Ascending aorta (tissue), 2 donors: Measurements from ENCODE around the gene NRL. TPM values are rescaled to one million over a fixed set of nuclear protein-coding genes. Genes with fewer than 3 reads are reported as not detected.

Source experiments
- DNase-seq, 2 donors: peaks; one replicate each; pipeline ENCODE4 v3.0.0-alpha.2; 2019; ENCODE audit warnings: low spot score in 2 of 2
- H3K27ac ChIP-seq, 2 donors: fragments of 200-600 bp; sonication (generic); one replicate each; pipeline ENCODE4 v1.5.1; 2016 to 2017; ENCODE audit warnings: mild to moderate bottlenecking in 1 of 2
- H3K27me3 ChIP-seq: fragments of 200-600 bp; sonication (generic); one replicate; pipeline ENCODE4 v1.5.1; 2017
- H3K36me3 ChIP-seq, 2 donors: fragments of 200-600 bp; sonication (generic); one replicate each; pipeline ENCODE4 v1.5.1; 2016
- H3K4me1 ChIP-seq, 2 donors: fragments of 200-600 bp; sonication (generic); one replicate each; pipeline ENCODE4 v1.5.1; 2016 to 2017; ENCODE audit warnings: mild to moderate bottlenecking in 1 of 2
- H3K4me3 ChIP-seq, 2 donors: fragments of 200-600 bp; sonication (generic); one replicate each; pipeline ENCODE4 v1.5.1; 2016 to 2017; ENCODE audit warnings: mild to moderate bottlenecking in 1 of 2
- H3K9me3 ChIP-seq, 2 donors: fragments of 200-600 bp; sonication (generic); one replicate each; pipeline ENCODE4 v1.5.1; 2016
- intact Hi-C: fragments of 100-400 bp; cut with DNase I; formaldehyde crosslinking; loops from one replicate; pipeline ENCODE4 v1.15.1; 2023
- total RNA-seq: library from RNA; depleted of rRNA; stranded (reverse); fragments of >200 nt; gene quantifications from one replicate; pipeline ENCODE4 v1.1.0, GENCODE V29; 2016
- TF ChIP-seq, protein P1 (sequence below), 3 experiments: fragments of 200-600 bp in 2 of 3; fragments of 450-650 bp in 1 of 3; sonication (generic) in 2 of 3; IDR thresholded peaks; one replicate each; pipeline ENCODE4 v1.5.1; 2016 to 2019; ENCODE audit warnings: antibody characterized with exemption in 3 of 3, mild to moderate bottlenecking in 1 of 3, moderate library complexity in 1 of 3

NRL gene
- total RNA-seq, result not detected

DNA sequence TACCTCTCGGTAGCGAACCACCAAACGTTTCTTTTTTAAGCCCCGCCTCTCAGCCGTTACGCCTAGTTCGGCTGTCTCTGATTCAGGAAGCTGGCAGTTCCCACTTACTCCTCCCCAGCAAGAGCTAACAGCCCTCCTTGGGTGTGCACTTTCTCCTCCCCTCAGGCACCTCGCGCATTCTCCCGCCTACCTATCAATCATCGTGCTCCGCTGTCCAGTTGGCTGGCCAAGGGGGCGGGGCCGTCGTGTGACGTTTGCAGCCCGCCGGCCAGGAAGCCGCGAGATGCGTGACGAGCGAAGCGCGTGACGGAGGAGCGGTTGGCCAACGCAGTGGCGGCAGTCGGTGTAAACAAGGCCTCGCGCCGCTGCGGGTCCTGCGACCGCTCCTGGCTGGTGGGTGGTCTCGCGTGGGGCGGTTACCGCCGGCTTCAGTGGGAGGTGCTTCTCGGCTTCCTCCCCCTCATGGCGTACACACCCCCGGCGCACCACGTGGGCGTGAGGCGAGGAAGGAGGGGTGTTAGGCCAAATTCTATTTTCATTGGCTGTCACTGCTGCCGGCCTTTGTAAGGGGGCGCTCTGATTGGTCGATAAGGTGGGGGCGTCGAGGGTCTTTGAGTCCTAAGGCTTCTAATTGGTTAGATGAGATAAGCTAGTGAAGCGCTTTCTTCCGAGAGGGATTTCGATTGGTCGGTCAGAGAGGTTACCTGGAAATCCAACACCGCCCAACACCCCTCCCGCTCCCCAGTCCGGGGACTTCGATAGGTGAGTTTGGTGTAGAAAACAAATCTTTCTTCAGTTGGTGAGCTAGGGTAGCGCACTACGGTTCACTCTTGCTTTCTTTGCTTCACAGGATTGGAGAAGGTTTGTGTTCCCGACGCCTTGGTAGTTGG lies at the start of gene NRL, which contains the start of gene DCAF11:
NRL (minus strand) TSS at position 418 of the 890 bp plus-strand sequence. CDS start 32,101 bp downstream, outside the sequence.
DCAF11 (plus strand) TSS at position 246 of the 890 bp plus-strand sequence. CDS start 818 bp downstream, outside the sequence.
- intact Hi-C loops, result loop anchor here (1.0 to 10.0 kb wide), 11 partner anchors 20 to 793 kb away; partner anchors contain the start of genes EMC9, IPO4, IRF9 and NFATC4
- peaks cover 27 to 29% of the 10 kb centered on the region in 2 donors for H3K36me3 ChIP-seq
- TF ChIP-seq, protein P1, sequence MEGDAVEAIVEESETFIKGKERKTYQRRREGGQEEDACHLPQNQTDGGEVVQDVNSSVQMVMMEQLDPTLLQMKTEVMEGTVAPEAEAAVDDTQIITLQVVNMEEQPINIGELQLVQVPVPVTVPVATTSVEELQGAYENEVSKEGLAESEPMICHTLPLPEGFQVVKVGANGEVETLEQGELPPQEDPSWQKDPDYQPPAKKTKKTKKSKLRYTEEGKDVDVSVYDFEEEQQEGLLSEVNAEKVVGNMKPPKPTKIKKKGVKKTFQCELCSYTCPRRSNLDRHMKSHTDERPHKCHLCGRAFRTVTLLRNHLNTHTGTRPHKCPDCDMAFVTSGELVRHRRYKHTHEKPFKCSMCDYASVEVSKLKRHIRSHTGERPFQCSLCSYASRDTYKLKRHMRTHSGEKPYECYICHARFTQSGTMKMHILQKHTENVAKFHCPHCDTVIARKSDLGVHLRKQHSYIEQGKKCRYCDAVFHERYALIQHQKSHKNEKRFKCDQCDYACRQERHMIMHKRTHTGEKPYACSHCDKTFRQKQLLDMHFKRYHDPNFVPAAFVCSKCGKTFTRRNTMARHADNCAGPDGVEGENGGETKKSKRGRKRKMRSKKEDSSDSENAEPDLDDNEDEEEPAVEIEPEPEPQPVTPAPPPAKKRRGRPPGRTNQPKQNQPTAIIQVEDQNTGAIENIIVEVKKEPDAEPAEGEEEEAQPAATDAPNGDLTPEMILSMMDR (IDR thresholded peaks at IDR 0.05), result no peak

DNA sequence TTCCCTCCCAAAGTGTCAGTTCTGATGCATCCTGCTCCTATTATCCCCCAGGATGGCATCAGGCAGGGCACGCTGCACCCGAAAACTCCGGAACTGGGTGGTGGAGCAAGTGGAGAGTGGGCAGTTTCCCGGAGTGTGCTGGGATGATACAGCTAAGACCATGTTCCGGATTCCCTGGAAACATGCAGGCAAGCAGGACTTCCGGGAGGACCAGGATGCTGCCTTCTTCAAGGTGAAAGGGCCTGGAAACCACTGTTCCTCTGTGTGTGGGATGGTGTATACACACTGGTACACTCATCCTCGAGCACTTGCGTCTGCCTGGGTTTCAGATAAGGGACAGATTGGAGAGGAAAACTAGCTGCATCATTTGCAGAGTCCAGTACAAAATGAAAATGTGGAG lies 47.3 kb upstream of the NRL start:
- intact Hi-C loops, result no loop called here
- H3K27me3 ChIP-seq, result no peaks in the 10 kb centered on the region
- H3K9me3 ChIP-seq, result no peaks in the 10 kb centered on the region
- peaks cover 9 to 12% of the 10 kb centered on the region in 2 donors for H3K4me1 ChIP-seq
- peak overlapping the region; percentile 85 to 88 for H3K27ac ChIP-seq
- H3K4me3 ChIP-seq, result peak overlapping the region; percentile 65 to 77
- no peak for DNase-seq
- peaks cover 57 to 67% of the 10 kb centered on the region in 2 donors for H3K36me3 ChIP-seq
- TF ChIP-seq, protein P1 (IDR thresholded peaks at IDR 0.05), result no peak

More for the DNA sequence above, at the start of gene NRL, which contains the start of gene DCAF11:
- peak; percentile 97 to 99 for DNase-seq
- Histone ChIP-seq H3K4me1 (peaks cover 9 to 16% of the 10 kb centered on the region in 2 donors), H3K4me3 (peak within 1 kb of the TSS; percentile 78 to 79), H3K9me3 (no peaks in the 10 kb centered on the region), H3K27ac (peak within 1 kb of the TSS; percentile 98 to 100), H3K27me3 (no peaks in the 10 kb centered on the region)

DNA sequence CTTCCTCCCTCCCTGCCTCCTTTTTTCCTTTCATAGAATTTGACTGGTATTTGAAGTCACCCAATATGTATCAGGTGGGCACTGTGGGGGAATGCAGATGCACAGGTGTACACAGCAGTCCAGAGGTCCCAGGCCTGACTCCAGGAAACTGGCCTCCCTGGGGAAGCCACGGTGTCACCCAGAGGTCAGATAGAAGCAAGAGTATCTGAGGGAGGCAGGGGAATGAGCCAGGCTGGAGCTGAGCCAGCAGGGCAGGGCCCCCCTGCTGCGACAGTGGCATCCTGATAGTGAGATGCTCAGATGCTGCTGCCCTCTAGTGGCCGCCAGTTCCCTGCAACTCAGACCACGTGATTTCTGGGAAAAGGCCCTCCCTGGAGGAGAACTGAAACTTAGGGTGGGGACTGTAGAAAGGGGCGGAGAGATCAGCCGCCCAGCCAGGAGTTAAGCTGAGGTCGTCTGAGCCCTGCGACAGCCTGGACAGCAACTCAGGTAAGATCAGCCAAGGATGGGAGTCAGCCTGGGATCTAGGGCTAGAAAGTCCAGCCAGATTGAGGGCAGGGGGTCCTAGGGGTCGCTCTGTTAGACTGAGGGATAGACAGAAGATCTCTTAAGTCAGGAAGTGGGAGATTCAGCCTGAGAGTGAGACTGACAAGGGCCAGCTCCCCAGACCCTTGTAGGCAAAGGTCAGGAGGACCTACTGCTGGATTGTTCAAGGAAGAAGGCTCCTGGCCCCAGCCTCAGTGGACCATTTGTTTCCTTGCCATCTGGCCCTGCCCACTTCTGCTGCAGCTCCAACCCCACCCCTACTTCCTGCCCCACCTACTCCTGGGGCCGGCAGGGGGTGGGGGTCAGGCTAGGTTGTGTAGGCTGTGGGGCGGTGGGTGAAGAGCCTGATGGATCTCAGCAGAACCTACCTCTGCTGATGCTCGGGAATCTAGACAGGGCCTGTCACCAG lies 46.4 kb upstream of the NRL start, which contains the start of gene IRF9:
IRF9 (plus strand) TSS at position 416 of the 955 bp plus-strand sequence. CDS start 880 bp downstream, outside the sequence.
- no peaks in the 10 kb centered on the region for H3K9me3 ChIP-seq
- intact Hi-C loops, result loop anchor here (1.0 to 2.0 kb wide), 4 partner anchors 14 to 47 kb away; partner anchors contain the start of genes DCAF11, IPO4, NRL and PSME1
- peak within 1 kb of the TSS; percentile 65 to 77 for H3K4me3 ChIP-seq
- peaks cover 9 to 12% of the 10 kb centered on the region in 2 donors for H3K4me1 ChIP-seq
- H3K36me3 ChIP-seq, result peaks cover 58 to 65% of the 10 kb centered on the region in 2 donors
- H3K27ac ChIP-seq, result peak within 1 kb of the TSS; percentile 85 to 88
- peak; percentile 90 to 99 for DNase-seq
- TF ChIP-seq, protein P1 (IDR thresholded peaks at IDR 0.05), result peak; percentile 90 to 95 (median 91)
- H3K27me3 ChIP-seq, result no peaks in the 10 kb centered on the region

DNA sequence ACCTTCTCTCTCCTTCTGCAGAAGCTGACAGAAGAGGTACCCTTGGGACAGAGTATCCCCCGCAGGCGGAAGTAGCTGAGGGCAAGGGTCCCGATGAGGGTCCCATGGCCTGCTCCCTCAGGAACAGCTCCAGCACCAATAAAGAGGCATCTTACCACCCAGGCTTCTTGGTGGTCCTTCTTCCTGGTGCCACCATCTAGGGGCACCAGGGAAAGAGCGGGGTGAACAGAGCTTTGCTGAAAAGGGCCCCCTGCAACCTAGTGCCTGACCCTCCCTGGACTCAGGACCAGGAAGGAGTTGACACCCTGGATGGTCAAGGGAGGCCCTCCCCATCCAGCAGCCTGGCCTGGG lies 45.7 kb upstream of the NRL start:
- intact Hi-C loops, result loop anchor here (2.0 kb wide), 1 partner anchor 28 kb away; the partner anchor contains the start of gene IPO4
- Histone ChIP-seq H3K4me1 (peaks cover 9 to 12% of the 10 kb centered on the region in 2 donors), H3K27ac (peak overlapping the region; percentile 85 to 88), H3K27me3 (no peaks in the 10 kb centered on the region), H3K36me3 (peaks cover 58 to 65% of the 10 kb centered on the region in 2 donors), H3K9me3 (no peaks in the 10 kb centered on the region), H3K4me3 (no peak overlapping the region)
- TF ChIP-seq, protein P1 (IDR thresholded peaks at IDR 0.05), result no peak
- no peak for DNase-seq
